M059J (cell line): ENCODE results near the gene SLC22A14. TPM values are rescaled to one million over a fixed set of nuclear protein-coding genes. Genes with fewer than 3 reads are reported as not detected.

Experiments used
- total RNA-seq: library from RNA; depleted of rRNA; stranded (reverse); fragments of >200 nt; shearing (Covaris generic); gene quantifications from 2 replicates; pipeline ENCODE4 v1.2.3, GENCODE V29; 2014; rRNA removed

The SLC22A14 gene
- total RNA-seq, 1 experiment from 2014 or later, result not detected

Other genes with a start within 250 kb of the SLC22A14 start
- gene DLEC1, start 243.1 kb upstream of the SLC22A14 start, total RNA-seq, result 0.02 TPM in 1 of 2 replicates, not detected in the other
- gene ACAA1, start 145.2 kb upstream of the SLC22A14 start, total RNA-seq, result 10.0 and 13.2 TPM in 2 replicates
- gene MYD88, start 143.6 kb upstream of the SLC22A14 start, total RNA-seq, result 12.9 and 14.1 TPM in 2 replicates
- gene OXSR1, start 116.8 kb upstream of the SLC22A14 start, total RNA-seq, result 28.2 and 47.4 TPM in 2 replicates
- not detected in 2 replicates for gene SLC22A13, start 16.5 kb upstream of the SLC22A14 start, total RNA-seq
- gene XYLB, start 64.5 kb downstream of the SLC22A14 start, total RNA-seq, result 1.7 and 2.2 TPM in 2 replicates
- gene ACVR2B, start 171.6 kb downstream of the SLC22A14 start, total RNA-seq, result 0.74 and 0.81 TPM in 2 replicates
- 6.5 and 6.8 TPM in 2 replicates for gene EXOG, start 214.0 kb downstream of the SLC22A14 start, total RNA-seq